ENCODE data around the gene PDGFRB. TPM values are rescaled to one million over a fixed set of nuclear protein-coding genes. Genes with fewer than 3 reads are reported as not detected.

Gene PDGFRB
- total and polyA plus RNA-seq, 4 donors: 33.6 to 215 (median 78.3) TPM

- Histone ChIP-seq H3K9me3 (ENCODE audit: control insufficient read depth in 4 of 4, insufficient read depth in 3 of 4, low read length in 3 of 4) (no peaks in the 10 kb centered on the region), H3K9ac (ENCODE audit: insufficient read depth in 1 of 2, low read length in 2 of 2) (no peak overlapping the region), H3K27me3 (ENCODE audit: control insufficient read depth in 3 of 3, insufficient read depth in 3 of 3, low read length in 2 of 3) (no peaks in the 10 kb centered on the region), H3K36me3 (ENCODE audit: control insufficient read depth in 4 of 4, insufficient read depth in 4 of 4, low read length in 4 of 4) (no peaks in the 10 kb centered on the region), H3K4me3 (no peak overlapping the region), H3K27ac (ENCODE audit: low read depth in 1 of 2, low read length in 1 of 2) (no peak overlapping the region), H3K4me1 (ENCODE audit: control insufficient read depth in 5 of 5, insufficient read depth in 5 of 5, low read length in 5 of 5) (peaks cover 0 to 14% (median 2%) of the 10 kb centered on the region in 5 donors)
- WGBS, 2 donors: 94 to 95% methylated on average over 2 of the region's 2 CpGs
- no peak for TF ChIP-seq CTCF (IDR thresholded peaks at IDR 0.05; ENCODE audit: control extremely low read depth, extremely low read depth)
- ATAC-seq (ENCODE audit: insufficient read depth, low FRiP score) (no peak), DNase-seq (no peak)
Measured at GRCh38 chr5:150104550-150104870, 51.1 kb downstream of the PDGFRB start.

- H3K36me3 ChIP-seq (ENCODE audit: control insufficient read depth in 4 of 4, insufficient read depth in 4 of 4, low read length in 4 of 4): no peaks in the 10 kb centered on the region
- H3K9me3 ChIP-seq (ENCODE audit: control insufficient read depth in 4 of 4, insufficient read depth in 3 of 4, low read length in 3 of 4): no peaks in the 10 kb centered on the region
- no peak for DNase-seq
- no peak for TF ChIP-seq CTCF (IDR thresholded peaks at IDR 0.05; ENCODE audit: control extremely low read depth, extremely low read depth)
- no peak for ATAC-seq (ENCODE audit: insufficient read depth, low FRiP score)
- H3K27ac ChIP-seq (ENCODE audit: low read depth in 1 of 2, low read length in 1 of 2): no peak overlapping the region
- WGBS, 2 donors: 73 to 87% methylated on average over 5 of the region's 5 CpGs
- H3K27me3 ChIP-seq (ENCODE audit: control insufficient read depth in 3 of 3, insufficient read depth in 3 of 3, low read length in 2 of 3): no peaks in the 10 kb centered on the region
- no peak overlapping the region for H3K9ac ChIP-seq (ENCODE audit: insufficient read depth in 1 of 2, low read length in 2 of 2)
- H3K4me3 ChIP-seq: no peak overlapping the region
- peaks cover 0 to 14% (median 2%) of the 10 kb centered on the region in 5 donors for H3K4me1 ChIP-seq (ENCODE audit: control insufficient read depth in 5 of 5, insufficient read depth in 5 of 5, low read length in 5 of 5)
Measured at GRCh38 chr5:150103678-150104549, 51.7 kb downstream of the PDGFRB start.

- ATAC-seq (ENCODE audit: insufficient read depth, low FRiP score) (no peak), DNase-seq (no peak)
- no peaks in the 10 kb centered on the region for H3K9me3 ChIP-seq (ENCODE audit: control insufficient read depth in 4 of 4, insufficient read depth in 3 of 4, low read length in 3 of 4)
- 76 to 85% methylated on average over 6 of the region's 6 CpGs for WGBS, 2 donors
- H3K4me1 ChIP-seq (ENCODE audit: control insufficient read depth in 5 of 5, insufficient read depth in 5 of 5, low read length in 5 of 5): peaks cover 0 to under 1% (median 0%) of the 10 kb centered on the region in 5 donors
- H3K27ac ChIP-seq (ENCODE audit: low read depth in 1 of 2, low read length in 1 of 2): no peak overlapping the region
- H3K9ac ChIP-seq (ENCODE audit: insufficient read depth in 1 of 2, low read length in 2 of 2): no peak overlapping the region
- no peak for TF ChIP-seq CTCF (IDR thresholded peaks at IDR 0.05; ENCODE audit: control extremely low read depth, extremely low read depth)
- no peaks in the 10 kb centered on the region for H3K36me3 ChIP-seq (ENCODE audit: control insufficient read depth in 4 of 4, insufficient read depth in 4 of 4, low read length in 4 of 4)
- H3K27me3 ChIP-seq (ENCODE audit: control insufficient read depth in 3 of 3, insufficient read depth in 3 of 3, low read length in 2 of 3): no peaks in the 10 kb centered on the region
- no peak overlapping the region for H3K4me3 ChIP-seq
Measured at GRCh38 chr5:150101023-150101422, 54.6 kb downstream of the PDGFRB start.

Data from lung (tissue), 12 donors.